D721Med (cell line): ENCODE results near the gene CARD10.

Source experiments
- DNase-seq: peaks from one replicate; pipeline ENCODE4 v3.0.0; 2011; ENCODE audit warnings: low spot score; ENCODE audit not compliant: insufficient read length
- FAIRE-seq: peaks from 2 replicates; lab custom pipeline; 2011; peaks lifted over from hg19 to GRCh38; lab: Jason Lieb, UNC
- TF ChIP-seq, protein P1 (sequence below): IDR thresholded peaks from 2 replicates; pipeline ENCODE4 v1.5.1; 2012; ENCODE audit warnings: mild to moderate bottlenecking, control low read depth; ENCODE audit not compliant: insufficient read depth; ENCODE audit errors: missing control alignments

CARD10 gene

DNA sequence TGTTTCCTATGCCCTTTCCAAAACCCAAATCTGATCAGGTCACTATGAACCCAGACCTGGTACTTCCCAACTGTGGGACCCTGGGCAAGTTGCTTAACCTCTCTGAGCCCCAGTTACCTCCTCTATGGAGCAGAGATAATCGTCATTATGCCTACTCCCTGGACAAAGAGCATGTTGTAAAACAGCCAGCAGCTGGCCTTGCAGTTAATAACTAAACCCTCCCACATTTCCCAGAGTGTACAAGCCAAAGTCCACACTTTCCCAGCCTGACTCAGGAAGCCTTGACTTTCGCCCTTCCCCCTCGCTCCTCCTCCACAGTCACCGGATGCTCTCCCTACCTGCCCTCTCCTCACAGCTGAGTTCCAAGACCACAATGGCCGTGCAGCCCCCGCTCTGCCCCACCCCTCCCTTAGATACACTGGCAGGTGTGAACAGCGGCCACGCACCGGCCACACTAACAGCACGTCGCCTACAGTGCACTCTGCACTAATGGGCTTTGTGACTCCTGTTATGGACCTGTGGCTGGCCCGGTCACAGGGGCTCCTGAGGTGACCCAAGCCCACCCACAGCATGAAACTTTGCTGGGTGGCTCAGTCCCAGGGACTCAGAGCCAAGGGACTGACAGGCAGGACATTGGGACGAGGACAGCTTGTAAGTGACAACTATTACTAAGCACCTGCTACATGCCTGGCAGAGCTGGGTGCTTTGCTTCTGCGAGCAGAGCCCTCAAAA is 17.4 kb downstream of the CARD10 start:
- no peak for DNase-seq
- TF ChIP-seq, protein P1, sequence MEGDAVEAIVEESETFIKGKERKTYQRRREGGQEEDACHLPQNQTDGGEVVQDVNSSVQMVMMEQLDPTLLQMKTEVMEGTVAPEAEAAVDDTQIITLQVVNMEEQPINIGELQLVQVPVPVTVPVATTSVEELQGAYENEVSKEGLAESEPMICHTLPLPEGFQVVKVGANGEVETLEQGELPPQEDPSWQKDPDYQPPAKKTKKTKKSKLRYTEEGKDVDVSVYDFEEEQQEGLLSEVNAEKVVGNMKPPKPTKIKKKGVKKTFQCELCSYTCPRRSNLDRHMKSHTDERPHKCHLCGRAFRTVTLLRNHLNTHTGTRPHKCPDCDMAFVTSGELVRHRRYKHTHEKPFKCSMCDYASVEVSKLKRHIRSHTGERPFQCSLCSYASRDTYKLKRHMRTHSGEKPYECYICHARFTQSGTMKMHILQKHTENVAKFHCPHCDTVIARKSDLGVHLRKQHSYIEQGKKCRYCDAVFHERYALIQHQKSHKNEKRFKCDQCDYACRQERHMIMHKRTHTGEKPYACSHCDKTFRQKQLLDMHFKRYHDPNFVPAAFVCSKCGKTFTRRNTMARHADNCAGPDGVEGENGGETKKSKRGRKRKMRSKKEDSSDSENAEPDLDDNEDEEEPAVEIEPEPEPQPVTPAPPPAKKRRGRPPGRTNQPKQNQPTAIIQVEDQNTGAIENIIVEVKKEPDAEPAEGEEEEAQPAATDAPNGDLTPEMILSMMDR: no peak
- FAIRE-seq: no peak

GRCh38 chr22:37500745-37501609 is 18.2 kb downstream of the CARD10 start:
- FAIRE-seq: no peak
- TF ChIP-seq, protein P1: no peak
- DNase-seq: no peak

DNA sequence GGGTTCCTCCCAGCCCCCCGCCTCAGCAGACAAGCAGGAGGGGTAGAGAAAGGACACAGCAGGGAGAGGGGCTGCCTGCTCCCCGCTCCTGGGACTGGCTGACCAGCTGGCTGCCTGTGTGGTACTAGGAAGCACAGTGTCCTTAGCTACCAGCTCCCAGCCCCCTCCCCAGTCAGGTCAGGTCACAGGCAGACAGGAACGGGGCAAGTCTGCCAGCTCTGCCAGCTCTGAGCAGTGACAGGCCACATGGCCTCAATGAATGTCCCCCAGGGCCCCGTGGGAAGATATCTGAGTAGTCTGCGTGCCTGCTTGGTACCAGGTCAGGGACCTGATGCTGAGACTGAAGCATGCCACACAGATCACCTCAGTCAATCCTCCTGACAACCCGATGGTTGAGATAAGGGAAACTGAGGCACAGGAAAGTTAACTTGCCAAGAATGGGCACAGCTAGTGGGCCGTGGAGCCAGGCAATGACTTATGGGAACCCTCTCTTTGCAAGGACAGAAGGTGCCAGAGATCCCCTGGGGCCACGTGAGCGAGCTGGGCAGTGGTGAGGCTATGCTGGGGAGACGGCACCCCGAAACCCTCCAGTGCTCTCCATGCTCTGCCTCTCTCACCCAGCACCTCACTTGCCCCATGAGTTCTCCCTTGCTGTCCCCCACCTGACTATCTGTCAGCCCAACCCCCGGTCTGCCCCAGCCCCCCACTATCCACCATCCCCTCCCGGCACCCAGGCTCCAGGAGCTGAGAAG is 19.2 kb downstream of the CARD10 start:
- no peak for DNase-seq
- FAIRE-seq: no peak
- TF ChIP-seq, protein P1: no peak

DNA sequence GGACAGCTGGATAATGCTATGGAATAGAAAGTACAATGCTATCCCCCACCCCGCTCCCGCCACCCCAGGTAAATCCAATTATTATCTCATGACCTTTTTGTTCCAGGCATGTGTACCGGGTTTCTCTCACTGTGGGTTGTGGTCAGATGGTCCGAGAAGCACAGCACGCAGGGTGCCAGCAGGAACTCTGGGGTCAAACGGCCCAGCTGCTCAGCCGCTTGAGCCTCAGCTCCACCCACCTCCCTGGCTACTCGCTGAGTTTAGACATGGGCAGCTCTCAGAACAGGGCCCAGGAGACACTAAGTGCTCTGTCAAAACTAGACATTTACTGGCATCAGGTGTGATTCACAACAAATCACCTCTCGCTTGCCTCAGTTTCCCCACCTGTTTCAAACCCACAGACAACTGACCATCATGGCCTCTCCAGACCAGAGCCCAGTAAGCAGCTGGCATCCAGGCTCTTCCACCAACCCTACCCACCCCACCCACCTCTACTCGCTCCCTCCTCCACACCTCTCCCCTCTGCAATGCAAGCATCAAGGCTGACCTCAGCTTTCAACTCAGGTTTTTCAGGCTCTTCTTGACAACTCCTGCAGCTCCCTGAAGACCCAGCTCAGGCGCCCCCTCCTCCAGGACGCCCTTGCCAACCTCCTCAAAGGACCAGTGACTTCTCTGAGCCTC is 20.0 kb downstream of the CARD10 start:
- DNase-seq: no peak
- TF ChIP-seq, protein P1: no peak
- FAIRE-seq: no peak

DNA sequence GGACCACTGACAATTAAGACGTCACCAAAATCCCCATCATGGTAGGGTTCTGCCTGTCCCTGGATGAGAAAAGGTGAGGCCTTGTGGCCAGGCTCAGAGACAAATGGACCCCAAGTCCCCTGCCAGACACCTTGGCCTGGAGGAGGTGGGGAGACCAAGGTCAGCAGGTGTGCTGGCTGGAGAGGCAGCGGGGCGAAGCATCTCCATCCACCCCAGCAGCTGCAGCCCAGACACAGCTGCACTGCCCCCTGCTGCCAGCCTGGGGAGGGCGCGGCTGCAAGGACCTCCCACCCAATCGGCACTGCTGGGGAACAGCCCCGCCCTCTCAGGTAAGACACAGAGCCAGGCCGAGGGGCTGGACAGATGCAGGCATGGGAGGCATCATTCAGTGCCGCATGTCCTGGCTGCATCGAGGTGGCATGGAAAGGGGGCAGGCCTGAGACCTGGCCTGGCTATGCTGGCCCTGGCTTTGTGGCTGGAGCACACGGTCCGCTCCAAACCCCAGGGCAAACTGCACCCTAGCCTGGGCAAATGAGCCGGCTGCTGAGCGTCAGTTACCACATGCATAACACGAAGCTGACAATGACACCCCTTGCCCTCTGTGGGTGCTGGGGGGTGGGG is 20.8 kb downstream of the CARD10 start:
- TF ChIP-seq, protein P1: peak; percentile 28
- DNase-seq: peak; percentile 51
- FAIRE-seq: no peak

GRCh38 chr22:37497062-37497599 is 22.1 kb downstream of the CARD10 start:
- FAIRE-seq (no peak), DNase-seq (no peak)
- TF ChIP-seq, protein P1: no peak
